ENCODE results near the gene XRCC1. TPM values are rescaled to one million over a fixed set of nuclear protein-coding genes. Genes with fewer than 3 reads are reported as not detected.

The XRCC1 gene
- polyA plus RNA-seq, 1 of the 3 experiments (the other 2 are of a cell fraction): 30.3 TPM

GRCh38 chr19:43560687-43561086 is 14.6 kb downstream of the XRCC1 start:
- 0 out of 2 replicates have a peak, but pooled peaks cover 2% of the 10 kb centered on the region for H4K20me1 ChIP-seq (ENCODE audit: insufficient read depth)
- 0 out of 2 replicates have a peak, but pooled peaks have one; percentile 10 for TF ChIP-seq CTCF (IDR thresholded peaks at IDR 0.05)
- no peak for TF ChIP-seq RXRA (IDR thresholded peaks at IDR 0.05; ENCODE audit: borderline replicate concordance, low read depth)
- POLR2A ChIA-PET: no interaction called here
- no peaks in the 10 kb centered on the region for H3K27me3 ChIP-seq (ENCODE audit: insufficient read depth)
- H3K9me2 ChIP-seq: no peaks in the 10 kb centered on the region
- H3K4me3 ChIP-seq (ENCODE audit: low read depth in 2 of 2, low read length in 1 of 2): no peak overlapping the region
- no peak overlapping the region for H3K27ac ChIP-seq (ENCODE audit: low read depth in 2 of 2, low read length in 1 of 2)
- CTCF ChIA-PET: interaction anchor here (0.6 to 1.3 kb wide), 2 partner anchors 10 to 33 kb away, joined by 3 read pairs; no protein-coding TSS in a partner anchor
- peaks cover 11 to 13% of the 10 kb centered on the region in 2 experiments for H3K36me3 ChIP-seq (replicated peaks in 1 of 2; ENCODE audit: control insufficient read depth in 1 of 2, insufficient read depth in 2 of 2, low read length in 1 of 2)
- H3K79me2 ChIP-seq (ENCODE audit: insufficient read depth): peaks cover 10% of the 10 kb centered on the region; the same call in 1 of the 2 replicates
- H3K9me3 ChIP-seq: no peaks in the 10 kb centered on the region
- no peak overlapping the region for H3K4me2 ChIP-seq
- H2AFZ ChIP-seq (ENCODE audit: low read depth): no peak overlapping the region
- peaks cover 34% of the 10 kb centered on the region for H3F3A ChIP-seq (replicated peaks; ENCODE audit: insufficient read depth)
- peaks cover 0 to 14% of the 10 kb centered on the region in 2 experiments; a peak in 1 of 4 replicates for H3K4me1 ChIP-seq (ENCODE audit: control insufficient read depth in 1 of 2, insufficient read depth in 2 of 2, low read depth in 1 of 2, low read length in 1 of 2)
- 90% methylated on average over 6 of the region's 6 CpGs for WGBS (ENCODE audit: low lambda C conversion rate)
- no peak for DNase-seq
- no peak overlapping the region for H3K9ac ChIP-seq

GRCh38 chr19:43555185-43555770 is 20.0 kb downstream of the XRCC1 start:
- H3K27me3 ChIP-seq (ENCODE audit: insufficient read depth): no peaks in the 10 kb centered on the region
- 57% methylated on average over 7 of the region's 8 CpGs for WGBS (ENCODE audit: low lambda C conversion rate)
- TF ChIP-seq RAD21 (IDR thresholded peaks at IDR 0.05; ENCODE audit: low read length): peak; percentile 75
- TF ChIP-seq SMC3 (IDR thresholded peaks at IDR 0.05; ENCODE audit: low read depth, low read length): peak; percentile 63
- TF ChIP-seq NRF1 (IDR thresholded peaks at IDR 0.05; ENCODE audit: low read depth, low read length): no peak
- TF ChIP-seq FOXM1 (IDR thresholded peaks at IDR 0.05; ENCODE audit: low read depth): no peak
- peak; percentile 78 for TF ChIP-seq CTCF (IDR thresholded peaks at IDR 0.05)
- no peak for TF ChIP-seq YY1 (IDR thresholded peaks at IDR 0.05; ENCODE audit: low read depth)
- TF ChIP-seq POLR2AphosphoS5 (IDR thresholded peaks at IDR 0.05; ENCODE audit: low read depth, low read length): no peak
- no peaks in the 10 kb centered on the region for H4K20me1 ChIP-seq (ENCODE audit: insufficient read depth)
- H3K9me2 ChIP-seq: no peaks in the 10 kb centered on the region
- peaks cover 18 to 39% of the 10 kb centered on the region in 2 experiments for H3K36me3 ChIP-seq (replicated peaks in 1 of 2; ENCODE audit: control insufficient read depth in 1 of 2, insufficient read depth in 2 of 2, low read length in 1 of 2)
- peaks cover 18% of the 10 kb centered on the region for H3F3A ChIP-seq (replicated peaks; ENCODE audit: insufficient read depth)
- no peak overlapping the region for H3K4me2 ChIP-seq
- H3K27ac ChIP-seq (ENCODE audit: low read depth in 2 of 2, low read length in 1 of 2): no peak overlapping the region
- H3K9ac ChIP-seq: no peak overlapping the region
- H3K9me3 ChIP-seq: no peaks in the 10 kb centered on the region
- H3K4me1 ChIP-seq (ENCODE audit: control insufficient read depth in 1 of 2, insufficient read depth in 2 of 2, low read depth in 1 of 2, low read length in 1 of 2): no peaks in the 10 kb centered on the region
- CTCF ChIA-PET: interaction anchor here (0.6 to 8.5 kb wide), 39 partner anchors 8 to 240 kb away, joined by 3 to 104 read pairs (median 4); partner anchors contain the start of genes IRGQ, PINLYP, PLAUR and XRCC1
- DNase-seq: peak; percentile 85
- POLR2A ChIA-PET: interaction anchor here (0.7 kb wide), 1 partner anchor 41 kb away, joined by 5 read pairs; the partner anchor contains the start of genes IRGQ and ZNF576
- no peak overlapping the region for H3K4me3 ChIP-seq (ENCODE audit: low read depth in 2 of 2, low read length in 1 of 2)
- H2AFZ ChIP-seq (ENCODE audit: low read depth): no peak overlapping the region
- no peaks in the 10 kb centered on the region; the same call in 1 of the 2 replicates for H3K79me2 ChIP-seq (ENCODE audit: insufficient read depth)

Data from SK-N-SH (cell line).